HepG2 (cell line): Measurements from ENCODE around the gene DHX30. TPM values are rescaled to one million over a fixed set of nuclear protein-coding genes. Genes with fewer than 3 reads are reported as not detected.

Experiments
- AKAP8 ChIP-seq: sonication (generic); formaldehyde crosslinking; IDR thresholded peaks from 2 replicates; pipeline ENCODE4 v1.5.1; 2020; ENCODE audit warnings: mild to moderate bottlenecking, missing genetic modification reagents
- JUNB ChIP-seq: sonication (generic); formaldehyde crosslinking; IDR thresholded peaks from 2 replicates; pipeline ENCODE4 v1.8.0; 2022; ENCODE audit warnings: missing genetic modification reagents, mild to moderate bottlenecking, borderline replicate concordance
- KMT2A ChIP-seq: sonication (generic); formaldehyde crosslinking; IDR thresholded peaks from 2 replicates; pipeline ENCODE4 v1.4.0; 2020; ENCODE audit warnings: missing genetic modification reagents
- MAFF ChIP-seq: IDR thresholded peaks from 2 replicates; pipeline ENCODE4 v1.6.1; 2011; ENCODE audit warnings: low read depth, low read length, improper control_type of control experiment
- MEIS2 ChIP-seq: sonication (generic); formaldehyde crosslinking; IDR thresholded peaks from 2 replicates; pipeline ENCODE4 v1.9.0; 2021; ENCODE audit warnings: mild to moderate bottlenecking, missing genetic modification reagents
- MLXIP ChIP-seq: sonication (generic); formaldehyde crosslinking; IDR thresholded peaks from 2 replicates; pipeline ENCODE4 v1.9.0; 2021; ENCODE audit warnings: missing genetic modification reagents, borderline replicate concordance
- MXD4 ChIP-seq: IDR thresholded peaks from 2 replicates; pipeline ENCODE4 v1.6.1; 2016; ENCODE audit warnings: mild to moderate bottlenecking, missing biosample characterization, missing genetic modification reagents
- NPAS2 ChIP-seq: sonication (generic); formaldehyde crosslinking; IDR thresholded peaks from 2 replicates; pipeline ENCODE4 v1.8.0; 2022; ENCODE audit warnings: mild to moderate bottlenecking, missing genetic modification reagents, borderline replicate concordance
- PITX1 ChIP-seq: sonication (generic); formaldehyde crosslinking; IDR thresholded peaks from 2 replicates; pipeline ENCODE4 v1.5.1; 2020; ENCODE audit warnings: mild to moderate bottlenecking, missing genetic modification reagents
- SAFB2 ChIP-seq: sonication (generic); formaldehyde crosslinking; IDR thresholded peaks from 2 replicates; pipeline ENCODE4 v1.5.1; 2020; ENCODE audit warnings: missing genetic modification reagents, low read depth, mild to moderate bottlenecking, borderline replicate concordance
- TCF7 ChIP-seq: sonication (generic); IDR thresholded peaks from 2 replicates; pipeline ENCODE4 v1.6.1; 2016; ENCODE audit warnings: antibody characterized with exemption, low read depth
- TGIF2 ChIP-seq: IDR thresholded peaks from 2 replicates; pipeline ENCODE4 v1.6.1; 2016; ENCODE audit warnings: control low read depth, missing compliant biosample characterization
- ZBTB10 ChIP-seq: sonication (generic); formaldehyde crosslinking; IDR thresholded peaks from 2 replicates; pipeline ENCODE4 v1.4.0; 2020; ENCODE audit warnings: missing genetic modification reagents, borderline replicate concordance
- ZNF232 ChIP-seq: sonication (generic); formaldehyde crosslinking; IDR thresholded peaks from 2 replicates; pipeline ENCODE4 v1.4.0; 2020; ENCODE audit warnings: missing genetic modification reagents, borderline replicate concordance
- ZNF333 ChIP-seq: sonication (generic); formaldehyde crosslinking; IDR thresholded peaks from 2 replicates; pipeline ENCODE4 v1.4.0; 2020; ENCODE audit warnings: mild to moderate bottlenecking, missing genetic modification reagents, borderline replicate concordance
- ZNF451 ChIP-seq: sonication (generic); formaldehyde crosslinking; IDR thresholded peaks from 2 replicates; pipeline ENCODE4 v1.5.0; 2020; ENCODE audit warnings: mild to moderate bottlenecking, missing genetic modification reagents
- ZNF605 ChIP-seq: sonication (generic); formaldehyde crosslinking; IDR thresholded peaks from 2 replicates; pipeline ENCODE4 v1.8.0; 2022; ENCODE audit warnings: mild to moderate bottlenecking, missing genetic modification reagents
- ZNF768 ChIP-seq: sonication (generic); formaldehyde crosslinking; IDR thresholded peaks from 2 replicates; pipeline ENCODE4 v1.4.0; 2020; ENCODE audit warnings: missing genetic modification reagents
- ZSCAN25 ChIP-seq: sonication (generic); formaldehyde crosslinking; IDR thresholded peaks from 2 replicates; pipeline ENCODE4 v1.8.0; 2022; ENCODE audit warnings: mild to moderate bottlenecking, missing genetic modification reagents
- polyA plus RNA-seq, 8 experiments: library from polyadenylated mRNA; depleted of rRNA in 3 of 8; stranded (reverse) in 7 of 8; unstranded in 1 of 8; fragments of >200 nt; fragmentation: Illumina TruSeq in 4 of 8; extraction: Trizol in 4 of 8; gene quantifications; 2 replicates each; pipeline versions ENCODE4 v1.2.1 to v1.2.3, GENCODE V29; 2011 to 2016; ENCODE audit warnings: low read depth in 4 of 8, missing spikeins in 1 of 8, mixed read lengths in 1 of 8; ENCODE audit not compliant: insufficient read depth in 1 of 8
- total RNA-seq, 5 experiments: library from RNA; depleted of rRNA; stranded (reverse); fragments of >200 nt; fragmentation: Illumina TruSeq; extraction: Trizol; gene quantifications; 2 replicates each; pipeline ENCODE4 v1.2.3, GENCODE V29; 2016; ENCODE audit warnings: low read depth in 1 of 5
- TF ChIP-seq, protein P1 (sequence below): sonication (generic); formaldehyde crosslinking; conservative IDR thresholded peaks from 2 replicates; pipeline ENCODE4 v1.4.0; 2020; ENCODE audit warnings: missing genetic modification reagents
- TF ChIP-seq, protein P2 (sequence below): sonication (generic); formaldehyde crosslinking; IDR thresholded peaks from 2 replicates; pipeline ENCODE4 v1.4.0; 2020; ENCODE audit warnings: missing genetic modification reagents, mild to moderate bottlenecking, borderline replicate concordance

The DHX30 gene
- total and polyA plus RNA-seq, 2 of the 13 experiments (the other 11 are each of a cell fraction or from before 2014, with no cell fraction given): 30.6 to 59.4 TPM

DNA sequence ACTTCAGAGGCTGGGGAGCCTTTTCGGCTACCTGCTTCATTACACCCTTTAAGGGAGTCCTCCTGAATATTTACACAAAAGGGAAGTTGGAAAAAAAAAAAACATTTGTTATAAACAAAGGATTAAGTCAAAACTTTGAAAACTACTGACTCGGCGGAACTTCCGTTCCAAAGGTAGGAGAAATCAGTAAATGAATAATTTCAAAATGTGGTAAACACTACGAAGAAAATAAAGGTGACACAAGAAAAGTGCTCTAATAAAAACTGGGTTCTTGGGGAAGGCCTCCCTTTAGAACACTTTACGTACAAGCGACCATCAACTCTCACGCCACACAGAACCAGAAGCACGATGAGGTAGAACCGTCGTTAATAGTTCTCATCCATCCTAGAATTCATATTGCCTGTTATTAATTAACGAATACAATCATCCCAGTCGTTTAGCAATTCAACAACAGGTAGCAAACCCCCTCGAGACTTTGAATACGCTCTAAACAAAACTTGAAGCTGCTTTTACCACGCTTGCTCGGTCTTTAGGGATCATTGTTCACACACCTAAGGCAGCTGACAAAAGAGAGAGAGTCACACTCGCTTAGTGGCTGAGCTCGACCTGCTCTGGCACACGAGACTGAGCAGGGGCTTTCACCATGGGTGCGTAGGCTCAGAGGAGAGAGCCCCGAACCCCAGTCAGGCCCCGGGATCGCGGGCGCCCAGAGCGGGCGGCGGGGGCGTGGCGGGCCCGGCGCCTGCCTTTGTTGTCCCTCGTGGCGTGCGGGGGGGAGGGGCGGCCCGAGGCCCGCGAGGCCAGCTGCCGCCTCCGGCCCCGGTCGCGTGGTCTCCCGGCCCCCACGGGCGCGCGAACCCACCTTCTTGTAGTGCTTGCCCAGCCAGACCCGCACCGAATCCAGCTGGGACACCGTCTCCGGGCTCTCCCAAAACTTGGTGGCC is 21.9 kb upstream of the DHX30 start (continued):
- 0 out of 2 replicates have a peak, but pooled peaks have one; percentile 7 for TF ChIP-seq MLXIP (CRISPR knock-in tag)
- no peak for TF ChIP-seq ZSCAN25 (CRISPR knock-in tag)
- TF ChIP-seq ZBTB10 (CRISPR knock-in tag): no peak
- no peak for TF ChIP-seq SAFB2 (CRISPR knock-in tag)
- peak; percentile 43; the same call in 1 of the 2 replicates for TF ChIP-seq TCF7
- TF ChIP-seq MXD4 (CRISPR knock-in tag): peak; percentile 16; the same call in 1 of the 2 replicates
- peak; percentile 7; the same call in 1 of the 2 replicates for TF ChIP-seq KMT2A (CRISPR knock-in tag)
- peak; percentile 22; the same call in 1 of the 2 replicates for TF ChIP-seq ZNF605
- no peak for TF ChIP-seq ZNF232 (CRISPR knock-in tag)
- TF ChIP-seq ZNF768: no peak
- peak; percentile 61; the same call in 1 of the 2 replicates for TF ChIP-seq NPAS2 (CRISPR knock-in tag)
- TF ChIP-seq, protein P1, sequence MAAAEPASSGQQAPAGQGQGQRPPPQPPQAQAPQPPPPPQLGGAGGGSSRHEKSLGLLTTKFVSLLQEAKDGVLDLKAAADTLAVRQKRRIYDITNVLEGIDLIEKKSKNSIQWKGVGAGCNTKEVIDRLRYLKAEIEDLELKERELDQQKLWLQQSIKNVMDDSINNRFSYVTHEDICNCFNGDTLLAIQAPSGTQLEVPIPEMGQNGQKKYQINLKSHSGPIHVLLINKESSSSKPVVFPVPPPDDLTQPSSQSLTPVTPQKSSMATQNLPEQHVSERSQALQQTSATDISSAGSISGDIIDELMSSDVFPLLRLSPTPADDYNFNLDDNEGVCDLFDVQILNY (CRISPR knock-in tag): no peak
- TF ChIP-seq PITX1 (CRISPR knock-in tag): peak; percentile 25; the same call in 1 of the 2 replicates
- TF ChIP-seq AKAP8 (CRISPR knock-in tag): no peak
- TF ChIP-seq JUNB (CRISPR knock-in tag): no peak
- peak; percentile 23; the same call in 1 of the 2 replicates for TF ChIP-seq ZNF333
- TF ChIP-seq, protein P2, sequence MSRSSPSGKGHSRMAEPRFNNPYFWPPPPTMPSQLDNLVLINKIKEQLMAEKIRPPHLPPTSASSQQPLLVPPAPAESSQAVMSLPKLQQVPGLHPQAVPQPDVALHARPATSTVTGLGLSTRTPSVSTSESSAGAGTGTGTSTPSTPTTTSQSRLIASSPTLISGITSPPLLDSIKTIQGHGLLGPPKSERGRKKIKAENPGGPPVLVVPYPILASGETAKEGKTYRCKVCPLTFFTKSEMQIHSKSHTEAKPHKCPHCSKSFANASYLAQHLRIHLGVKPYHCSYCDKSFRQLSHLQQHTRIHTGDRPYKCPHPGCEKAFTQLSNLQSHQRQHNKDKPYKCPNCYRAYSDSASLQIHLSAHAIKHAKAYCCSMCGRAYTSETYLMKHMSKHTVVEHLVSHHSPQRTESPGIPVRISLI: no peak
- TF ChIP-seq MAFF: peak; percentile 39
- peak; percentile 25; the same call in 1 of the 2 replicates for TF ChIP-seq MEIS2 (CRISPR knock-in tag)
- peak; percentile 65; the same call in 1 of the 2 replicates for TF ChIP-seq TGIF2 (CRISPR knock-in tag)
- no peak for TF ChIP-seq ZNF451 (CRISPR knock-in tag)
